NCI-H2196 (cell line): Measurements from ENCODE around the gene ATIC.

Experiments used
- DNase-seq: peaks from one replicate; lab custom pipeline; 2025; ENCODE audit not compliant: unreplicated experiment; lab: John Stamatoyannopoulos, UW

Gene ATIC

GRCh38 chr2:215314896-215315295 is 3.0 kb downstream of the ATIC start:
- no peak for DNase-seq

GRCh38 chr2:215315301-215315700 is 3.4 kb downstream of the ATIC start:
- no peak for DNase-seq

DNA sequence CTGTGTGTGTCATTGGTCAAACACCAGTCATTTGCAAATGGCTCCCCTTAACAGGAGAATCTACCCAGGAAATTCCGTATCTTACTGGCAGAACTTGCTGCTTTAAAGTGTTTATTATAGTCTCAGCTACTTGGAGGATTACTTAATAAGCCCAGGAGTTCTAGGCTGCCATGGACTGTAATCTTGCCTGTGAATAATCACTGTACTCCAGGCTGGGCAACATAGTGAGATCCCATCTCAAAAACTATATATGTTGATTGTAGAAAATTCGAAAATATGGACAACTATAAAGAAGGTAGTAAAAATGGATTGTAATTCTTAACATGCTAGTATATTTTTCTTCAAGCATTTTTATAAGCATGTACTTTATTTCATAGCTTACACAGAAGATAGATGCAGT is 4.5 kb downstream of the ATIC start:
- no peak for DNase-seq

- no peak for DNase-seq
These were observed 7.6 kb downstream of the ATIC start for GRCh38 chr2:215319500-215319899.

DNA sequence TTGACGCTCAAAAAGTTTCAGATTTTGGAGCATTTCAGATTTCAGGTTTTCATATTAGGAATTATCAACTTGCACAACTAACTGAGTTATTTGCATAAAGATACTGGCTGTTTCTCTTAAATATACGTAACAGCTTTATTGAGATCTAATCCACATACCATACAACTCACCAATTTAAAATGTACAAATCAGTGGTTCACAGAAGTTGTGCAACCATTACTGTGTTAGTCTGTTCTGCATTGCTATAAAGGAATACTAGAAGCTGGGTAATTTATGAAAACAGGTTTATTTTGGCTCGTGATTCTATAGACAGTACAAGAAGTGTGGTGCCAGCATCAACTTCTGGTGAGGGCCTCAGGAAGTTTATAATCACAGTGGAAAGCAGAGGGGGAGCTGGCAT is 8.2 kb downstream of the ATIC start:
- no peak for DNase-seq

DNA sequence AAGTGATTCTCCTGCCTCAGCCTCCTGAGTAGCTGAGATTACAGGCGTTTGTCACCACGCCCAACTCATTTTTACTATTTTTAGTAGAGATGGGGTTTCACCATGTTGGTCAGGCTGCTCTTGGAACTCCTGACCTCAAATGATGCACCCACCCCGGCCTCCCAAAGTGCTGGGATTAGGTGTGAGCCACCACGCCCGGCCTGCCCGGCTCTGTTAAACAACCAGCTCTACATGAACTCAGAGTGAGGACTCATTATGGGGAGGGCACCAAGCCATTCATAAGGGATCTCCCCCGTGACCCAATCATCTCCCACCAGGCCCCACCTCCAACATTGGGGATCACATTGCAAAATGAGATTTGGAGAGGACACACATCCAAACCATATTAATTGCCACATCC is 8.8 kb downstream of the ATIC start:
- DNase-seq: no peak

DNA sequence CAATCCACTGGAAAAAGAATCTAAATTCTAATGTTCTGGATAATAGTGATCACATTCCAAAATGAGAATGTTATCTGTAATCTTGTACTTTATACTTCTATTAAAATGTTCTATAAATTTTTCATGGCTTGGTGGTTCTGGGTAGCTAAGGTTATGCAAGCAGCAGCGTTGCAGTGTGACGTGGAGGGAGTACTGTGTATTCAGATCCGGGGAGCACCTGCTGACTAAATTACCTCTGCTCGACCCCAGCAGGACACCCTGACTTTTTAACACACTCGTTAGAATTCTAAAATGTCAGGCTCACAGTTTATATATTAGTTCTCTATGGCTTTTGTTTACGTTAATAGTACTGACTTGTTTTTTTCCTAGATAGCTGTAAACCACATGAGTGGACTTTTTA is 13.0 kb downstream of the ATIC start:
- DNase-seq: no peak

DNA sequence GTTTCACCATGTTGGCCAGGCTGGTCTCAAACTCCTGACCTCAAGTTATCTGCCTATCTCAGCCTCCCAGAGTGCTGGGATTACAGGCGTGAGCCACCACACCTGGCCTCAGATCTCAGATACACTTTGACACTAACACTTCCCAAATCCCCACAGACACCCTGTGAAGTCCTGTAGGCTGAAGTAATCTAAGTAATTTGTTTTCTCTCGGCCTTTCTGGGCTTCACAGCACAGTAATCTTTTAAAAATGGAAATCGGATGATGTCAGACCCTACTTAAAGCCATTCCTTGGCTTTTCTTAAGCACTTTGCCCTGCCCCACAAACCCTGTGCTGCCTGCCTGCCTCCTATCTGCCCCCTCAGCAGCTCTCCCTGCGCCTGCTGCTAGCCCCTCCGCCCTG is 16.2 kb downstream of the ATIC start:
- DNase-seq: no peak

GRCh38 chr2:215332872-215333595 is 21.2 kb downstream of the ATIC start:
- DNase-seq: no peak

DNA sequence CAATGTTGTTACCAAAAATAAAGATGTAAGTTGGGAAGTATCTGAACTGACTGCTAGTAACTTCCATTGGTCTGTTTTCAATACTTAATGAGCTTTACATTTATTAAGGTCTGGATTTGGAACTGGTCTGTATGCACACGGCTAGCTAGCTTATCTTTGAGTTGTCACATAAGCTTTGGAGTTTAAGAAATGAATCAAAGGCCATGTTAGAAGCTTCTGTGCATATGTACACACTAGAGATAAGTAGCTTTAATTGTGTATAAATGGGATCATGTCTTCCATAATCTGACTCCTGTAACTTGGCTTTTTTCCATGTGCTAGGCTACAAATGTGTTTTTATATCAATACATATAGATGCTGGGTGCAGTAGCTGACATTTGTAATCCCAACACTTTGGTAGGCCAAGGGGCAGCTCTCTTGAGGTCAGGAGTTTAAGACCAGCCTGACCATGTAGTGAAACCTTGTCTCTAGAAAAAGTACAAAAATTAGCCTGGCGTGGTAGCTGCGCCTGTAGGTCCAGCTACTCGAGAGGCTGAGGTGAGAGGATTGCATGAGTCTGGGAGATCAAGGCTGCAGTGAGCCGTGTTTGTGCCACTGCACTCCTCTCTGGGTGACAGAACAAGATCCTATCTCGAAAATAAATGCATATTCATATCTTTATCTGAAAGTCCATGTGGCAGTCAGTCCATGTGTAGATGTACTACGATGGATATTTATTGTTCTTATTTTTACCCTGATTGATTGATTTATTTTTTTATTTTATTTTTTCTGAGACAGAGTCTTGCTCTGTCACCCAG is 27.2 kb downstream of the ATIC start:
- no peak for DNase-seq

DNA sequence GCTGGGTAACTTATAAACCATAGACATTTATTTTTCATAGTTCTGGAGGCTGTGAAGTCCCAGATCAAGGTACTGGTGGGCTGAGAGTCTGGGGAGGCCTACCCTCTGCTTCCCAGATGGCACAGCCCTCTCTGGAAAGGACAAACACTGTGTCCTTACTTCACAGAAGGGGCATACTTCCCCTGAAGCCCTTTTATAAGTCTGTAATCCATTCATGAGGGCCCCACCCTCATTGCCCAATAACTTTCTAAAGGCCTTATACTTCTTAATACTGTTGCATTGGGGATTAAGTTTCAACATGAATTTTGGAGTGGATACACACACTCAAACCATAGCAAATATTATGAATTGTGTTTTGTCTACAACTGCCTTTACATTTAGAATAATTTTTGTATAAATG is 36.0 kb downstream of the ATIC start:
- DNase-seq: no peak

GRCh38 chr2:215352602-215353001 is 40.7 kb downstream of the ATIC start:
- DNase-seq: no peak

DNA sequence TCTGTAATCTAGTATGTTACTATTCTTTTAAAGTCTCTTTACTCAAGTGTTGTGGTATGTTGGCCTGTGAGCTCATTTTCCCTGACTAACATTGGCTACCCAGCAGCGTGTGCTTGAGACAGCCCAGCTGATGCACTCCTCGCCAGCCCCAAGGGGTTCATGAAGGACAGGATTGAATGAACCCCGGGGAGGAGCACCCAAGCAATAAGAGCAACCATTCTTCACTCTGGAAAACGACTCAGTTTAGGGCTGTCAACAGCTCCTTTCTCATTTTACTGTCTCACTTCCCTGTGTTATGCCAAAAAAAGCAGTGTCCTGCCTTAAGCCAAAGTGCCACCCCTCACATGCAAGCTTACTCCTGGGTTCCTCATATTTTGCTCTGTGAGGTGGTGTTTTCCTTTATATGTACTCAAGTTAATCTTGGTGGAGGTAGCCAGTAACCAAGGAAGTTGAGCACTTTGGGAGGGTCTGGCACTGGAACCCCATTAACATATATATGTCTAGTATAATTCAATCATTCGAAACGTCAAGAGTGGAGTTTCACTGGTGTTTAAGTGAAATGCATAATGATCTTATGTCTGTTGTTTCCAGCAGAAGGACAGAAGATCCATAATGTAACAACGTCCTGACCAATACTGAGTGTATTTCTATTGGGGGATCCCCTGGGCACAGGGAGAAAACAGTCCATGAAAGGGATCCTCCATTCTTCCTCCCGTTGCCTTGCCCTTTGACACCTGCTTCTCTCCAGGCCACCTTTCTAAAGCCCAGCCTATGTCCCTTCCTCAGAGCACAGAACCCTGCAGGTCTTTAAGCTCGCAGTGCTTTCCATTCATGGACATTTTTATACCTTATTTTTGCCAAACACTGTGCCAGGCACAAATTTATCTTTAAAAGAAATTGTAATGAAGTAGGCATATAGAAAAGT is 43.2 kb downstream of the ATIC start:
- DNase-seq: no peak

DNA sequence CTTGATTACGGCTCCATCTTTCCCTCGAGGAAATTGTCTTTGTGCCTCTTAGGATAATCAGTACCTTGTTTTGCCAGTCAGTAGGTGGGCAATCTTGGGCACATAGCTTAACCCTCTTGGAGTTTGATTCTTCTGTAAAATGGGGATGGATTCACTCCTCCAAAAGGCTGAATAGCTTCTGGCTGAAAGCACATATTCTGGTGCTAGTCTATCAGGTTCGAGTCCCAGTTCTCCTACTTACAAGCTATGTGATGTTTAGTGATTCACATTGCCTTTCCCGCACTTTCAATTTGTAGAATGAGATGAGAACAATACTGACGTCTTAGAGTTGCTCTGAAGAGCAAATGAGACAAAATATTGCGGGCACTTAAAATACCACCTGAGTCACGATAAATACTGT is 43.9 kb downstream of the ATIC start:
- DNase-seq: no peak

DNA sequence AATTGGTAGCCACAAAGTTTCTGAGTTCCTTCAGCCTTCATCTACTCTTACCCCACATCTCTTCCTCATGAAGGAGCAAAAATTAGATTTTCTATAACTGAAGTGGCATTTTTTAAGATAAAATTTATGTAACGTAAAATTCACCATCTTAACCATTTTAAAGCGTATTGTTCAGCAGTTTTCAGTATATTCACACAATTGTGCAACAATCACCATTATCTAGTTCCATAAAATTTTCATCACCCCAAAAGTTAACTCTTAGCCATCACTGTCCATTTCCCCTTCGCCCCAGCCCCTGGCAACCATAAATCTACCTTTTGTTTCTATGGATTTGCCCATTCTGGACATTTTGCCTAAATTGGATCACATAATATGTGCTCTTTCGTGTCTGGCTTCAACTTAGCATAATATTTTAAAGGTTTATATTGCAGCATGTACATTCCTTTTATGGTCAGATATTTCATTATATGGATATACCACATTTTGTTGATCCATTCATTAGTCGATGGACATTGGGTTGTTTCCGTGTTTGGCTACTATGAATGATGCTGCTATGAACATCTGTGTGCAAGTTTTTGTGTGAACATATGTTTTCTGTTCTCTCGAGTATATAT is 44.6 kb downstream of the ATIC start:
- DNase-seq: no peak

DNA sequence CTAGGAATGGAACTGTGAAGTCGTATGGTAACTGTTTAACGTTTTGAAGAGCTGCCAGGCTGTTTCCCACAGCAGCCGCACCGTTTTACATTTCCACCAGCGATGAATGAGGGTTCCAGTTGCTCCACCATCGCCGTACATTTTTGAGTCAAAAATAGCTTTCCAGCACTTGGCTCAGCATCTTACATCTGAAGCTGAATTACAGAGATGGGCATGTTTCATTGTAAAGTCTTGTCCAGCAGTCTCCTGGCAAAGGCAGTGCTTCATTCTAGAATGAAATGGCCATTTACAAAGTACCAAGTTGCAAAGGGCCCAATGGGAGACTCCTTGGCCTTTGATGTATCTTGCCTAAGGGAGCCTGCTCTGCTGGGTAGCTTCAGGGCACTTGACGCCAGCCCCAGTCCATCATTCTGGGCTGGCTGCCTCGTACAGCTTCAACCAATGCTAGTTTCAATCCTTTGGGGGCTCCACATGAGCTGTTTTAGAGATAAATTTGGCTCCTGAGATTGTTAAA is 45.1 kb downstream of the ATIC start:
- no peak for DNase-seq

GRCh38 chr2:215357660-215358059 is 45.8 kb downstream of the ATIC start:
- DNase-seq: no peak

GRCh38 chr2:215358312-215358845 is 46.5 kb downstream of the ATIC start:
- DNase-seq: no peak

- DNase-seq: no peak
These were observed 47.2 kb downstream of the ATIC start for GRCh38 chr2:215358891-215359575.

GRCh38 chr2:215359576-215359922 is 47.7 kb downstream of the ATIC start:
- no peak for DNase-seq
